K562 (cell line): ENCODE results near the gene PDLIM7. TPM values are rescaled to one million over a fixed set of nuclear protein-coding genes. Genes with fewer than 3 reads are reported as not detected.

Experiments used
- ATAC-seq: fragments of 200-7000 bp; cut with Tn5 transposase; 3 replicates; pipeline ENCODE4 v1.9.1; 2020; ENCODE audit warnings: moderate library complexity
- BruUV-seq: library from RNA; stranded (reverse); fragments of 400-500 nt; replicated peaks from 2 replicates; lab custom pipeline; 2021; lab: Mats Ljungman, UMichigan
- CTCF ChIA-PET: fragments of 300-600 bp; formaldehyde crosslinking; extraction: SDS; loops from one replicate; lab custom pipeline; 2021; ENCODE audit warnings: low intra/inter-chr PET ratio; lab: Yijun Ruan, JAX
- POLR2A ChIA-PET: fragments of 300-600, 350-650 bp; sonication (Branson Sonifier 250); formaldehyde crosslinking; extraction: SDS; loops from one replicate; lab custom pipeline; 2021; ENCODE audit warnings: antibody characterized with exemption, inconsistent platforms; lab: Yijun Ruan, JAX
- DNase-seq, 4 experiments: peaks; one replicate each; pipeline versions ENCODE4 v3.0.0 to v3.0.0-alpha.2; 2011 to 2018; ENCODE audit warnings: low spot score in 3 of 4, mixed read lengths in 3 of 4; ENCODE audit errors: extremely low read depth in 1 of 4
- FAIRE-seq: peaks from 2 replicates; lab custom pipeline; 2011; peaks lifted over from hg19 to GRCh38; lab: Jason Lieb, UNC
- H2AFZ ChIP-seq: 2 replicates; pipeline ENCODE4 v1.6.0; 2011; ENCODE audit warnings: low read depth, low read length, control low read depth, inconsistent platforms
- H3K27ac ChIP-seq: fragments of 200-600 bp; 3 replicates; pipeline ENCODE4 v1.8.0; 2011; ENCODE audit warnings: low read depth, mild to moderate bottlenecking, control low read depth, inconsistent platforms, low read length, moderate library complexity, mixed read lengths; ENCODE audit errors: extremely low read depth
- H3K27me3 ChIP-seq, 2 experiments: fragments of 300-600 bp in 1 of 2; 2 replicates in 1 of 2; 3 replicates in 1 of 2; pipeline versions ENCODE4 v1.6.0 to v1.8.0; 2011; ENCODE audit warnings: inconsistent platforms in 2 of 2, low read length in 2 of 2, mild to moderate bottlenecking in 1 of 2, mixed read lengths in 1 of 2, moderate library complexity in 1 of 2; ENCODE audit not compliant: control insufficient read depth in 2 of 2, insufficient read depth in 2 of 2
- H3K36me3 ChIP-seq: fragments of 300-600 bp; 3 replicates; pipeline ENCODE4 v1.8.0; 2011; ENCODE audit warnings: mild to moderate bottlenecking, low read length, inconsistent platforms; ENCODE audit not compliant: control insufficient read depth, insufficient read depth
- H3K4me1 ChIP-seq, 2 experiments: fragments of 200-600 bp in 1 of 2; replicated peaks in 1 of 2; 2 replicates in 1 of 2; 3 replicates in 1 of 2; pipeline versions ENCODE4 v1.5.1 to v1.8.0; 2011; ENCODE audit warnings: inconsistent platforms in 2 of 2, low read length in 2 of 2, mild to moderate bottlenecking in 1 of 2, mixed read lengths in 1 of 2, moderate library complexity in 1 of 2; ENCODE audit not compliant: control insufficient read depth in 2 of 2, insufficient read depth in 2 of 2
- H3K4me2 ChIP-seq: 2 replicates; pipeline ENCODE4 v1.6.1; 2011; ENCODE audit warnings: low read length, control low read depth, inconsistent platforms, mixed read lengths; ENCODE audit not compliant: insufficient read depth
- H3K4me3 ChIP-seq: fragments of 200-600 bp; sonication (generic), shearing (Covaris generic); 2 replicates; pipeline ENCODE4 v1.5.1; 2016; ENCODE audit warnings: control low read depth, inconsistent platforms
- H3K79me2 ChIP-seq: fragments of 200-600 bp; 3 replicates; pipeline ENCODE4 v1.8.0; 2011; ENCODE audit warnings: low read length, inconsistent platforms; ENCODE audit not compliant: control insufficient read depth, insufficient read depth
- H3K9ac ChIP-seq, 2 experiments: 2 replicates each; pipeline versions ENCODE4 v1.6.0 to v1.6.1; 2011; ENCODE audit warnings: low read depth in 2 of 2, low read length in 2 of 2, control low read depth in 1 of 2, inconsistent platforms in 1 of 2, mild to moderate bottlenecking in 1 of 2, mixed read lengths in 1 of 2; ENCODE audit not compliant: insufficient read depth in 1 of 2
- H3K9me1 ChIP-seq: one replicate; pipeline ENCODE4 v1.6.0; 2011; ENCODE audit warnings: inconsistent platforms, mild to moderate bottlenecking, low read length, moderate library complexity; ENCODE audit not compliant: control insufficient read depth, insufficient read depth
- H3K9me3 ChIP-seq: replicated peaks from 2 replicates; pipeline ENCODE4 v1.5.1; 2011; ENCODE audit warnings: low read depth, low read length, inconsistent platforms; ENCODE audit not compliant: control insufficient read depth, insufficient read depth
- H4K20me1 ChIP-seq: replicated peaks from 2 replicates; pipeline ENCODE4 v1.6.1; 2011; ENCODE audit warnings: low read length, inconsistent platforms, mixed read lengths; ENCODE audit not compliant: control insufficient read depth, insufficient read depth
- EGR1 ChIP-seq: fragments of 450-650 bp; conservative IDR thresholded peaks from 2 replicates; pipeline ENCODE4 v1.6.1; 2017; ENCODE audit warnings: mild to moderate bottlenecking
- ZNF239 ChIP-seq: fragments of 250-450 bp; sonication (Bioruptor Pico); IDR thresholded peaks from 2 replicates; pipeline ENCODE4 v1.4.0; 2020; ENCODE audit warnings: mild to moderate bottlenecking
- ZNF586 ChIP-seq: fragments of 450-650 bp; formaldehyde crosslinking; conservative IDR thresholded peaks from 2 replicates; pipeline ENCODE4 v1.4.0; 2020; ENCODE audit warnings: mild to moderate bottlenecking, moderate library complexity
- WGBS: fragments of 100-300 bp; shearing (Covaris generic); methylation state at CpG from one replicate; pipeline ENCODE4 v1.1.6; 2016; ENCODE audit warnings: low coverage, mixed read lengths; ENCODE audit not compliant: insufficient coverage; ENCODE audit errors: missing lambda C conversion rate; 5-methylcytosine and 5-hydroxymethylcytosine counted together
- in situ Hi-C: fragments of 300-500 bp; cut with MboI; formaldehyde crosslinking; loops from 4 replicates; pipeline ENCODE4 v1.15.0; 2018; ENCODE audit warnings: inconsistent platforms, mixed read lengths
- intact Hi-C: fragments of 100-400 bp; cut with micrococcal nuclease; formaldehyde crosslinking; loops from 2 replicates; pipeline ENCODE4 v1.14.2; 2022
- polyA plus RNA-seq, 8 experiments: library from polyadenylated mRNA; depleted of rRNA in 4 of 8; stranded (reverse) in 5 of 8; unstranded in 3 of 8; fragments of >200 nt; fragmentation: Nextera tagmentation in 2 of 8; fragmentation: Illumina TruSeq in 1 of 8; extraction: Ambion mirVana in 2 of 8; extraction: Trizol in 1 of 8; gene quantifications; 2 replicates each; pipeline versions ENCODE4 v1.2.1 to v1.2.3, GENCODE V29; 2011 to 2014; ENCODE audit warnings: inconsistent platforms in 1 of 8, missing spikeins in 1 of 8
- total RNA-seq, 7 experiments: library from RNA; depleted of rRNA in 6 of 7; stranded (reverse); fragments of >200 nt in 6 of 7; fragmentation: Illumina TruSeq in 2 of 7; extraction: Trizol in 2 of 7; gene quantifications; 2 replicates each; pipeline versions ENCODE4 v1.2.1 to v1.2.3, GENCODE V29; 2011 to 2021; ENCODE audit warnings: low replicate concordance in 1 of 7
- TF ChIP-seq, protein P1 (sequence below): fragments of 250-450 bp; sonication (Bioruptor Pico); IDR thresholded peaks from 2 replicates; pipeline ENCODE4 v1.5.0; 2020; ENCODE audit warnings: mild to moderate bottlenecking
- TF ChIP-seq, protein P2 (sequence below): sonication (generic); formaldehyde crosslinking; IDR thresholded peaks from 2 replicates; pipeline ENCODE4 v1.9.0; 2022; ENCODE audit warnings: mild to moderate bottlenecking, missing genetic modification reagents
- TF ChIP-seq, protein P3 (sequence below): sonication (generic); formaldehyde crosslinking; IDR thresholded peaks from 2 replicates; pipeline ENCODE4 v1.8.0; 2022; ENCODE audit warnings: missing genetic modification reagents, mild to moderate bottlenecking, borderline replicate concordance
- TF ChIP-seq, protein P4 (sequence below): fragments of 250-450 bp; sonication (Bioruptor Pico); IDR thresholded peaks from 2 replicates; pipeline ENCODE4 v1.5.0; 2021; ENCODE audit warnings: mild to moderate bottlenecking, moderate library complexity
- TF ChIP-seq, protein P5 (sequence below): fragments of 450-650 bp; IDR thresholded peaks from 2 replicates; pipeline ENCODE4 v1.6.1; 2016; ENCODE audit warnings: borderline replicate concordance

Gene PDLIM7
- total and polyA plus RNA-seq, 9 of the 15 experiments (the other 6 are each of a cell fraction or from before 2014, with no cell fraction given) = 2.1 to 124 (median 32.6) TPM

DNA sequence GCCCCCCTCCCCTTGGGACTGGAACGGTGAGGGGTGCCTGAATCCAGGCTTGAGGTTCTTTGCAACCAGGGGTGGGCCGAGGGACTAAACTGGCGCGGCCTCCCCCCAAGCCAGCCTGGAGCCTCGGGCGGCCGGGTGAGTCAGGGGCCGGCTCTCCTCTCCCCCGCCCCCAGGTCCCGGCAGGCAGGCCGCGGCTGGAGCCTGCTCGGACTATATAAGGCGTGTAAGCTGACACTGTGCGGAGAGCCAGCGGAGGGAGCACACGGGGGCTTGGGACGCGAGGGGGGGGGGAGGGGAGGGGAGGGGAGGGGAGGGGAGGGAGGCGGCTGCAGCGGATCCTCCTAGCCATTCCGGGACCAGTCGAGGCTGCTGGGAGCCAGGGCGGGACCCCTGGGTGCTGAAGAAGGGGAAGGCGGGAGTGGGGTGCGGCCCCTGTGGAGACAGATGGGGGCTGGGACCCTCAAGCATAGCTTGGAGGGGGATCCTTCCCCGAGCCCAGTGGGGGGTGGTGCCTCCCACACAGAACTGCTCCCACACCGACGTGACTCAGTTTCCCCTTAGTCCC lies 595 bp downstream of the PDLIM7 start (continued):
- TF ChIP-seq, protein P1, sequence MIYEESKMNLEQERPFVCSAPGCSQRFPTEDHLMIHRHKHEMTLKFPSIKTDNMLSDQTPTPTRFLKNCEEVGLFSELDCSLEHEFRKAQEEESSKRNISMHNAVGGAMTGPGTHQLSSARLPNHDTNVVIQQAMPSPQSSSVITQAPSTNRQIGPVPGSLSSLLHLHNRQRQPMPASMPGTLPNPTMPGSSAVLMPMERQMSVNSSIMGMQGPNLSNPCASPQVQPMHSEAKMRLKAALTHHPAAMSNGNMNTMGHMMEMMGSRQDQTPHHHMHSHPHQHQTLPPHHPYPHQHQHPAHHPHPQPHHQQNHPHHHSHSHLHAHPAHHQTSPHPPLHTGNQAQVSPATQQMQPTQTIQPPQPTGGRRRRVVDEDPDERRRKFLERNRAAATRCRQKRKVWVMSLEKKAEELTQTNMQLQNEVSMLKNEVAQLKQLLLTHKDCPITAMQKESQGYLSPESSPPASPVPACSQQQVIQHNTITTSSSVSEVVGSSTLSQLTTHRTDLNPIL (CRISPR knock-in tag) = no peak

DNA sequence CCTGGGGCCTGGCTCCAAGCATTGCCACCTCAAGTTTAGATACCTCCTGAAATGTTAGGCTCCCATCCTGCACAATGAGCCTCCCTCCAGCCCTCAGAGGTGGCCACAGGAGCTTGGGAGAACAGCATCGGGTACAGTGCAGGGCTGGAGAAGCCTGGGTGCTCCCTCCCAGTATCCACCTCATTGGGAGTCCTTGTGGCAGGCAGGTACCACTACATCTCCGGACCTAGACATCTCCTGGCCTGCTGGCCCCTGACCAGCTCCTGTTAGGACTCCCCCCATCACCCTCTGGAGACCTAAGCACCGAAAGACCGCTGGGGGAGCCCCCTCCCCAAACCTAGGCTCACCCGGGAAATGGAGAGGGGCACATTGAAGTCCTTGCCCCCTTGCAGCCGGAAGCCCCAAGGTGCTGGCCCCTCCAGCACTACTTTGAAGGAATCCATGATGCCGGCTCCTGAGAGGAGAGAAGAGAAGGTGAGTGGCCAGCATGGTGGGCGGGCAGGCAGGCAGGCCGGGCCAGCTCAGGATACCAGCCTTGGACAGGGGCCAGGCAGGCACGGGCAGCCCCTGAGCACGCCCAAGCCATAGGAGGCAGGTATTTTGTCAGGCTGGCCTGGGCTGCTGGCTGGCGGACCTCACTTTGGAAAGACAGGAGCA lies 1.2 kb downstream of the PDLIM7 start:
- FAIRE-seq (no peak), DNase-seq (peak; percentile 36 to 70 (median 44)), ATAC-seq (peak; percentile 15)
- Histone ChIP-seq H3K36me3 (peaks cover 42% of the 10 kb centered on the region; the same call in 2 of the 3 replicates), H4K20me1 (peaks cover under 1% of the 10 kb centered on the region; the same call in 1 of the 2 replicates), H3K27ac (peak overlapping the region; percentile 95), H3K9me1 (no peaks in the 10 kb centered on the region), H3K4me1 (peaks cover 58 to 96% of the 10 kb centered on the region in 2 experiments), H3K79me2 (peaks cover 51% of the 10 kb centered on the region), H2AFZ (peak overlapping the region; percentile 36; the same call in 1 of the 2 replicates), H3K9ac (peak overlapping the region; percentile 89 to 98), H3K27me3 (no peaks in the 10 kb centered on the region), H3K9me3 (no peaks in the 10 kb centered on the region), H3K4me2 (peak overlapping the region; percentile 91), H3K4me3 (peak overlapping the region; percentile 82)
- CTCF ChIA-PET = no interaction called here
- BruUV-seq = no TSS peak
- in situ Hi-C loops = no loop called here
- intact Hi-C loops = loop anchor here (2.0 to 5.0 kb wide), 2 partner anchors 59 to 179 kb away; partner anchors contain the start of gene FAM193B
- WGBS = 5% methylated on average over 9 of the region's 12 CpGs
- POLR2A ChIA-PET = interaction anchor here (0.5 to 2.1 kb wide), 14 partner anchors 9 to 152 kb away, joined by 3 to 11 read pairs (median 4); partner anchors contain the start of gene DOK3
- TF ChIP-seq, protein P2, sequence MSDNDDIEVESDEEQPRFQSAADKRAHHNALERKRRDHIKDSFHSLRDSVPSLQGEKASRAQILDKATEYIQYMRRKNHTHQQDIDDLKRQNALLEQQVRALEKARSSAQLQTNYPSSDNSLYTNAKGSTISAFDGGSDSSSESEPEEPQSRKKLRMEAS (CRISPR knock-in tag) = no peak; the same call in none of the 2 replicates
- TF ChIP-seq, protein P3, sequence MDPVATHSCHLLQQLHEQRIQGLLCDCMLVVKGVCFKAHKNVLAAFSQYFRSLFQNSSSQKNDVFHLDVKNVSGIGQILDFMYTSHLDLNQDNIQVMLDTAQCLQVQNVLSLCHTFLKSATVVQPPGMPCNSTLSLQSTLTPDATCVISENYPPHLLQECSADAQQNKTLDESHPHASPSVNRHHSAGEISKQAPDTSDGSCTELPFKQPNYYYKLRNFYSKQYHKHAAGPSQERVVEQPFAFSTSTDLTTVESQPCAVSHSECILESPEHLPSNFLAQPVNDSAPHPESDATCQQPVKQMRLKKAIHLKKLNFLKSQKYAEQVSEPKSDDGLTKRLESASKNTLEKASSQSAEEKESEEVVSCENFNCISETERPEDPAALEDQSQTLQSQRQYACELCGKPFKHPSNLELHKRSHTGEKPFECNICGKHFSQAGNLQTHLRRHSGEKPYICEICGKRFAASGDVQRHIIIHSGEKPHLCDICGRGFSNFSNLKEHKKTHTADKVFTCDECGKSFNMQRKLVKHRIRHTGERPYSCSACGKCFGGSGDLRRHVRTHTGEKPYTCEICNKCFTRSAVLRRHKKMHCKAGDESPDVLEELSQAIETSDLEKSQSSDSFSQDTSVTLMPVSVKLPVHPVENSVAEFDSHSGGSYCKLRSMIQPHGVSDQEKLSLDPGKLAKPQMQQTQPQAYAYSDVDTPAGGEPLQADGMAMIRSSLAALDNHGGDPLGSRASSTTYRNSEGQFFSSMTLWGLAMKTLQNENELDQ (CRISPR knock-in tag) = no peak
- TF ChIP-seq ZNF239 (CRISPR knock-in tag) (no peak), ZNF586 (CRISPR knock-in tag) (no peak), EGR1 (no peak)
- TF ChIP-seq, protein P4, sequence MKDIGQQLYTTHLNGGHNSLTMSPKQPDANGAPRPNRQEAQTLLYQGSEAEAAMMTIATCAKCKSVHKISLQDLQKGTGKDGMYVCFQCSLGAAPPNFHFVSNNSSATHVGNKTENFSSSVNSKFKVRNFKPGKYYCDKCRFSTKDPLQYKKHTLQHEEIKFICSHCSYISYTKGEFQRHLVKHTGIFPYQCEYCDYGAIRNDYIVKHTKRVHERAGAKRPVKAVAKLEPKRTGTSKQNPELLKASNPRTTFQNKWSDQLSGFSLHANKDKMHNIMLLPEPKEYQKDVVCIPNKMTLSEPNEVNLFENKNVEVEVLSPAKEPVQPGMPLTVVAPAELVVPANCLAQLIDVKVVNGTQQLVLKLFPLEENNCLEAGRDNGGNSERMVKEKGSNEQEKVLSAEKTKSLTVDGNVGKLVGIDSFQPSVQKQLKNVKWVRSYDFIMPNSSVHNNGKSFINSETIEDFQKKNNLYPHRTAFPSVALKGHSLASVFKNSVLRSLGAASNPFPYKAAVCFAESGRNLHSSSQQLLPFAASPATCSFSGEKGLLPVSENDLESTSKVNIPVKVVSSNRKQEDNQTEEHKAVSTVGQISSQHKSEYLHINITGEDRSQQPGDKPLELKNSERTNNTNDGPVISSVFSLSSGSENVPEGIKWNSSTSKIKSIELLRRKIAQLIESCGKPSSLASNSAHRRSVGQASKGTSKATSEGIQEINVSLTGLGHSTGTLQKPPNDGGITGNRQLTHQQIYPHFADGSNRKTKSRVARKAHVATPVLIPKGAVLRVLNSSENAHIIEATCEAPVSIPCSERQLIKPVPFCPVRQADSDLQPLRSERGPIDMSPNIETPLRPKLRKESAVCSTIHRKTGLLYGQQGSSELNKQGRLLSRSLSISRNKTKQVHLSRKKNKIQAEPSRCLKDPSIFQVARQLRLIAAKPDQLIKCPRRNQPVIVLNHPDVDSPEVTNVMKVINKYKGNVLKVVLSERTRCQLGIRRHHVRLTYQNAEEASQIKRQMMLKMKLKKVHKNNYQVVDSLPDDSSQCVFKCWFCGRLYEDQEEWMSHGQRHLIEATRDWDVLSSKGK (CRISPR knock-in tag) = no peak
- TF ChIP-seq, protein P5, sequence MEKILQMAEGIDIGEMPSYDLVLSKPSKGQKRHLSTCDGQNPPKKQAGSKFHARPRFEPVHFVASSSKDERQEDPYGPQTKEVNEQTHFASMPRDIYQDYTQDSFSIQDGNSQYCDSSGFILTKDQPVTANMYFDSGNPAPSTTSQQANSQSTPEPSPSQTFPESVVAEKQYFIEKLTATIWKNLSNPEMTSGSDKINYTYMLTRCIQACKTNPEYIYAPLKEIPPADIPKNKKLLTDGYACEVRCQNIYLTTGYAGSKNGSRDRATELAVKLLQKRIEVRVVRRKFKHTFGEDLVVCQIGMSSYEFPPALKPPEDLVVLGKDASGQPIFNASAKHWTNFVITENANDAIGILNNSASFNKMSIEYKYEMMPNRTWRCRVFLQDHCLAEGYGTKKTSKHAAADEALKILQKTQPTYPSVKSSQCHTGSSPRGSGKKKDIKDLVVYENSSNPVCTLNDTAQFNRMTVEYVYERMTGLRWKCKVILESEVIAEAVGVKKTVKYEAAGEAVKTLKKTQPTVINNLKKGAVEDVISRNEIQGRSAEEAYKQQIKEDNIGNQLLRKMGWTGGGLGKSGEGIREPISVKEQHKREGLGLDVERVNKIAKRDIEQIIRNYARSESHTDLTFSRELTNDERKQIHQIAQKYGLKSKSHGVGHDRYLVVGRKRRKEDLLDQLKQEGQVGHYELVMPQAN = no peak
